Neuron (in vitro differentiated cells): ENCODE measurements around the gene FRMD4B.
A peak's percentile ranks its signal among the peaks of the same experiment; 100 is the strongest.

Experiments used
- H2AFZ ChIP-seq: one replicate; pipeline ENCODE4 v1.6.1; 2013; ENCODE audit warnings: low read depth, mild to moderate bottlenecking, inconsistent platforms, low read length, moderate library complexity
- H3K27me3 ChIP-seq: one replicate; pipeline ENCODE4 v1.6.1; 2013; ENCODE audit warnings: low read length; ENCODE audit not compliant: insufficient read depth
- H3K36me3 ChIP-seq: one replicate; pipeline ENCODE4 v1.6.1; 2013; ENCODE audit warnings: low read length; ENCODE audit not compliant: insufficient read depth
- H3K4me1 ChIP-seq: one replicate; pipeline ENCODE4 v1.6.1; 2013; ENCODE audit warnings: low read length; ENCODE audit not compliant: insufficient read depth
- H3K4me3 ChIP-seq: 2 replicates; pipeline ENCODE4 v1.5.1; 2013; ENCODE audit warnings: mild to moderate bottlenecking, low read length, moderate library complexity
- H3K9me3 ChIP-seq: one replicate; pipeline ENCODE4 v1.6.1; 2013; ENCODE audit warnings: low read length

FRMD4B gene

DNA sequence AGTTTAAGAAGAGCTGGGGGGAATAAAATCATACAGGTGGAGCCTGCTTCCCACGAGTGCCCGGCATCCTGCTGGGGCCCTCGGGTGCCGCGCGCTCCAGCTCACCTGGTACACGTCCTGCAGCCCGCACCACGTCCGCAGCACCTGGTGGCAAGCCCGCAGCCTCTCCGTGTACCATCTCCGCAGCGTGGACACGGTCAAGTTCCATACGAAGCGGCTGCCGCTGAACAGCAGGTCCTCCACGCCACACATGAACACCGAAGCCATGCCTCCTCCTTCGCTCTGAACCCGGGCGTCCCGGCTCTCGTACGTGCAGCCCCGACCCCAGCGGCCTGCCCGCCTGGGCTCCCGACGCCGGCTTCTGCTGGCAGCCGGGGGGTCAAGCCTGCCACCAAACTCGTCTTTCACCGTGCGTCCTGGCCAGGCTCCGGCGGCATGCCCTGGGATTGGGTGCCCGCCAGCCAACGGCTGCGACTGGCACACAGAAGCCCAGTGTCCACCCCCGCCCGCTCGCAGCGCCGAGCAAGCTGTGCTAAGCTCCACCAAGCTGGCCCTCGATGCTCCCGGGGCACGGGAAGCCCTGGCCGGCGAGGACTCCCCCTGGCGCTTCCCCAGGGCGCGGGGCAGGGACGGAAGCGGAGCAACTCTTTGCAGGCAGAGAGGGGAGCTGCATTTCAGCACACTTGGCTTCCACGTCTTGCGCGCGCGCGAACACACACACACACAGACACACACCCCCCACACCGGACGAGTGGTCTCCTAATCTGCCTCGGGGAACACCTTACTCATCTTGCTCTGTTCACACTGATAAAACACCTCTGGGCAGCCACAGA, at the start of gene FRMD4B:
Gene FRMD4B, minus strand, starts transcription at position 366 of the 833 bp plus-strand sequence. Its CDS starts 99 bp downstream, at position 267.
- H3K9me3 ChIP-seq, result no peaks in the 10 kb centered on the region
- peaks cover 34% of the 10 kb centered on the region for H3K27me3 ChIP-seq
- H3K4me1 ChIP-seq, result peaks cover 14% of the 10 kb centered on the region
- peak within 1 kb of the TSS; percentile 16 for H3K4me3 ChIP-seq
- peak within 1 kb of the TSS; percentile 22 for H2AFZ ChIP-seq
- H3K36me3 ChIP-seq, result no peaks in the 10 kb centered on the region

- Histone ChIP-seq H3K27me3 (no peaks in the 10 kb centered on the region), H3K4me3 (no peak overlapping the region), H3K4me1 (peaks cover 14% of the 10 kb centered on the region), H2AFZ (no peak overlapping the region), H3K9me3 (no peaks in the 10 kb centered on the region), H3K36me3 (no peaks in the 10 kb centered on the region)
Measured at GRCh38 chr3:69433969-69434325, 48.1 kb upstream of the FRMD4B start.

DNA sequence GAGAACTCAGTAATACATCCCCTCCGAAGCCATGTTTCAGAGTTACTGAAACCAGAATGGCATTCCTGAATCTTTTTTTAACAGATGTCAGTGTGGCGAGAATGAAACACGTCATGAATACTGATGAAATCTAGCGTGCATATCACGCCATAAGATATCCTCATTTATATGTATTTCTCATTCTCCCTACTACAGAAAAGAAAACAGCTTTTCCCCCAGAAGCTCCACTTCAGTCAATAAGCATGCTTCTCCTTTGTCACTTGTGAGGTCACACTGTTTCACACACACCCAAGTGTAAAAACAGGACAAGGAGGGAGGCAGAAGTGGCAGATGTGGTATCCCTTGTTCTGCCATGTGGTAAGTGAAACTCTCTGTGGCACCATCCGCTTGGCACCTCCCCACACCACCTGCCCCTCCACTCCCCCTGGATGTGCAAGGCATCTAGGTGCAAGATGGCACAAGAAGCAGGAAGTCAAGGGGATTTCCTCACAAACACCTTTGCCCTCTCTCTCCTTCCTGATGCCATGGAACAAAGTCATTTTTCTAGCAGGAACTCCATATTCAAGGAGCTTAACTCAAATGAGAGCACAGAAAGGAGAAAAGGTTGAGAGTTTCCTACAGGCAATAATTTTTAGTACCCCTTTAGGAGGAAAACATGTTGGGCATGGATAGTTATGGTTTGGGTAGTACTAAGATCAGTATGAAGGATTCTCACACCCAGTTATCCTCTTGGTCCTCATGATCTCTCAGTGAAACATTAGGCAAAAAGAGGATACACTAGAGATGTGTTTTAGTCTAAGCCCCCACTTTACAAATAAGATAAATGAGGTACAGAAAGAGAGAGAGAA, 47.5 kb upstream of the FRMD4B start:
- no peak overlapping the region for H2AFZ ChIP-seq
- no peaks in the 10 kb centered on the region for H3K9me3 ChIP-seq
- no peaks in the 10 kb centered on the region for H3K36me3 ChIP-seq
- H3K4me1 ChIP-seq, result peaks cover 14% of the 10 kb centered on the region
- H3K27me3 ChIP-seq, result no peaks in the 10 kb centered on the region
- H3K4me3 ChIP-seq, result no peak overlapping the region

GRCh38 chr3:69428657-69429255, 42.9 kb upstream of the FRMD4B start:
- Histone ChIP-seq H3K9me3 (no peaks in the 10 kb centered on the region), H3K4me1 (peaks cover 12% of the 10 kb centered on the region), H3K4me3 (no peak overlapping the region), H2AFZ (no peak overlapping the region), H3K27me3 (no peaks in the 10 kb centered on the region), H3K36me3 (no peaks in the 10 kb centered on the region)

GRCh38 chr3:69426967-69427304, 41.0 kb upstream of the FRMD4B start:
- no peaks in the 10 kb centered on the region for H3K36me3 ChIP-seq

DNA sequence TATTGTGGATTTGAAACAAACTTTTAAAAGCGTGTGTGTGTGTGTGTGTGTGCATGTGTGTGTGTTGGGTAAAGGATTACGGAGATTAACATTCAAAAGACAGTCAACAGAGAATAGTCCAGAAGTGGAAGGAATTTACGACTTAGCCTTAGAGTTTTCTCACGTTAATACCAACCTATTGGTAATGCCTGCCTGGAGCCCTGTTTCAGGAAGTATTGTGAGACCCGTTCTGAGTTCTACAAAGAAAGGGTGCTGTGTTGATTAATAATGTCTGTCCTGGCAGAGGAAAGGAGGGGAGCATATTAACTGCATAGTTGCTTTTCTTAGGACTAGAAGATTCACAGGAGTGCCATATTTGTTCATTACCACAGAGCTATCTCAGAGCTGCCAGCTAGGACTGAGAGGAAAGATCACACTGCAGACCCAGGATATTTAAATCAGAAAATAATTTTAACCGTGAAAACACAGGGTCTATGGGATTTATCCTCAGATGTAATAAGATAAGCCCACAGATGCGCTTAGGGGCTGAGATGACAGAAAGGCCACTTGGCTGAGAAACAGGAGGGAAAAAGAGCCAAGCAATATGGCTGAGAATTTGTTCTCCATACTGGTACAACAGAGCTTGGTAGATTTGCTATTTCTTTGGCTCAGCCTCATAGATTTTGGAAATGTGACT, 40.5 kb upstream of the FRMD4B start:
- no peak overlapping the region for H3K4me3 ChIP-seq
- no peaks in the 10 kb centered on the region for H3K27me3 ChIP-seq
- H3K9me3 ChIP-seq, result no peaks in the 10 kb centered on the region
- H3K36me3 ChIP-seq, result no peaks in the 10 kb centered on the region
- no peak overlapping the region for H2AFZ ChIP-seq
- no peaks in the 10 kb centered on the region for H3K4me1 ChIP-seq

More at GRCh38 chr3:69426967-69427304, 41.0 kb upstream of the FRMD4B start:
- no peak overlapping the region for H3K4me3 ChIP-seq
- no peak overlapping the region for H2AFZ ChIP-seq
- H3K27me3 ChIP-seq, result no peaks in the 10 kb centered on the region
- H3K9me3 ChIP-seq, result no peaks in the 10 kb centered on the region
- H3K4me1 ChIP-seq, result no peaks in the 10 kb centered on the region

- no peak overlapping the region for H3K4me3 ChIP-seq
- H3K27me3 ChIP-seq, result no peaks in the 10 kb centered on the region
- H3K4me1 ChIP-seq, result no peaks in the 10 kb centered on the region
- H3K9me3 ChIP-seq, result no peaks in the 10 kb centered on the region
- H3K36me3 ChIP-seq, result no peaks in the 10 kb centered on the region
- H2AFZ ChIP-seq, result no peak overlapping the region
Measured at GRCh38 chr3:69425249-69425648, 39.4 kb upstream of the FRMD4B start.

DNA sequence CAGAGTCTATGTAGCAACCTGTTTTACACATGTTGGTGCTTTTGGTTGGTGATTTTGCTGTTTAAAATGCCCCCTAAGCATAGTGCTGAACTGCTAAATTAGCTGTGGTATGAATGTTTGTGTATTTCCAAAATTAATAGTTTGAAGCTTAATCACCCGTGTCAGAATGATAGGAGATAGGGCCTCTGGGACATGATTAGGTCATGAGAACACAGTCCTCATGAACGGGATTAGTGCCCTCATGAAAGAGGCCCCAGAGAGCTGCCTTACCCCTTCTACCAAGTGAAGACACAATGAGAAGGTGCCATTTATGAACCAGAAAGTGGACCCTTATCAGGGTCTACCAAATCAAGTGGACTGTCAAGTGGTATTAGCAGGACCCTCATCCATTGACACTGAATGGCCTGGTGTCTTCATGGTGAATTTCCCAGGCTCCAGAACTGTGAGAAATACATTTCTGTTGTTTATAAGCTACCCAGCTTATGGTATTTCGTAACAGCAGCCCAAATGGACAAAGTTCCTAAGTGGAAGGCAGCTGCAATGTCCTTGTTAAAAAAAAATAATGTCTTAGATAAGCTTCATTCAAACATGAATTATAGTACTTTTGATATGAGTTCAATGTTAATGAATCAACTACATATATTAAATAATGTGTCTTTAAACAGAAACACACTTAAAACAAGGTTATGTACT, 37.7 kb upstream of the FRMD4B start:
- Histone ChIP-seq H3K27me3 (no peaks in the 10 kb centered on the region), H3K4me3 (no peak overlapping the region), H3K9me3 (no peaks in the 10 kb centered on the region), H2AFZ (no peak overlapping the region), H3K4me1 (no peaks in the 10 kb centered on the region), H3K36me3 (no peaks in the 10 kb centered on the region)

DNA sequence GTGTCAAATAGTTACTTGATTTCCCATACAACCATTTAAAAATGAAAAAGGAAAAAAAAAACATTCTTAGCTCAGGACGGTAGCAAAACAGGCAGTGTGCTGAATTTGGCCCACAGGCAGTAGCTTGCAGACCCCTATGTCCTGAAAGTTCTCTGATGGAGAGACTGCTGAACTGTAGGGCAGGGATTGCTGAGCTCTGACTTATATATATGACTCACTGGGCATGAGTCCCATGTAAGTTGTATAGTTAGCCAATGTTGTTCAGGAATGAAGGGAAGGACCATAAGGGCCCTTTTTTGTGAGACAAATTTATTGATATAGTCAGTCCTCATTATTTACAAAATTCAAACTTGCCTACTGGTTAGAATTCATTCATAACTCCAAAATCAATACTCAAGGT, 36.9 kb upstream of the FRMD4B start:
- H3K4me3 ChIP-seq, result no peak overlapping the region

DNA sequence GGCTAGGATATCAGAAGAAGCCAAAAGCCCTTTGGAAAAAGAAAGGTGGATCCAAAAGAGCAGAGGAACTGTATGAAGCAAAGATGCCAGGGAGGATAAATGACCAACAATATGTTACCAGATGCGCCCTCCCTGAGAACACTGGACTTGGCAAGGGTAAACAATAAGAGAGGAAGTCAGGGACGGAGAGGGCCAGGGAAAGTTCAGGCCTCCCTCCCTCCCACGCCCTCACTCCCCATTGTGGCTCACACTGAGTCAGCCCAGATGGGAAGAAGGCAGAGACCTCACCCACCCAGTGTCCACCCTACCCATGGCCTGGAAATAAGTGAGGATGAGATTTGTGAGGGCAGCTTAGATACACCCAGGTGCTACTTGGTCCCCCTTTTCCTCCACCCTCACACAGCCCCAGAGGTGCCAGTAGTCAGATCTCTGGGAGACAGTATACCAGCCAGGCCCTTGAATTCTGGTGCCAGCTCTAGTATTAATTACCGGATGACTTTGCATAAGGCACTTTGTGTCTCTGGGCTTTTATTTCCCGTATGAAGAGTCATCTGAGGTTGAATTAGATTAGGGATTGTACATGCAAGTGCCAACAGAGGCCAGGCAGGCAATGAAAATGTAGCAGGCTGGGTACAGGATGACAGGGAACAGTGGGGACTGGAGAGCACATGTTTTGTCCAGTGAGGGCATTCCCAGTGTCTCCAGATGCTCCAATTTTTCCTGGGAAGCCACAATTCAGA, 35.1 kb upstream of the FRMD4B start:
- H2AFZ ChIP-seq, result no peak overlapping the region
- H3K4me1 ChIP-seq, result no peaks in the 10 kb centered on the region
- H3K27me3 ChIP-seq, result no peaks in the 10 kb centered on the region
- H3K9me3 ChIP-seq, result no peaks in the 10 kb centered on the region
- H3K36me3 ChIP-seq, result no peaks in the 10 kb centered on the region
- no peak overlapping the region for H3K4me3 ChIP-seq

More for the DNA sequence above, 36.9 kb upstream of the FRMD4B start:
- Histone ChIP-seq H3K9me3 (no peaks in the 10 kb centered on the region), H2AFZ (no peak overlapping the region), H3K27me3 (no peaks in the 10 kb centered on the region), H3K4me1 (no peaks in the 10 kb centered on the region), H3K36me3 (no peaks in the 10 kb centered on the region)

- H3K27me3 ChIP-seq, result no peaks in the 10 kb centered on the region
- no peaks in the 10 kb centered on the region for H3K4me1 ChIP-seq
- H3K9me3 ChIP-seq, result no peaks in the 10 kb centered on the region
- H3K36me3 ChIP-seq, result no peaks in the 10 kb centered on the region
- no peak overlapping the region for H2AFZ ChIP-seq
- no peak overlapping the region for H3K4me3 ChIP-seq
Measured at GRCh38 chr3:69419276-69419675, 33.4 kb upstream of the FRMD4B start.

DNA sequence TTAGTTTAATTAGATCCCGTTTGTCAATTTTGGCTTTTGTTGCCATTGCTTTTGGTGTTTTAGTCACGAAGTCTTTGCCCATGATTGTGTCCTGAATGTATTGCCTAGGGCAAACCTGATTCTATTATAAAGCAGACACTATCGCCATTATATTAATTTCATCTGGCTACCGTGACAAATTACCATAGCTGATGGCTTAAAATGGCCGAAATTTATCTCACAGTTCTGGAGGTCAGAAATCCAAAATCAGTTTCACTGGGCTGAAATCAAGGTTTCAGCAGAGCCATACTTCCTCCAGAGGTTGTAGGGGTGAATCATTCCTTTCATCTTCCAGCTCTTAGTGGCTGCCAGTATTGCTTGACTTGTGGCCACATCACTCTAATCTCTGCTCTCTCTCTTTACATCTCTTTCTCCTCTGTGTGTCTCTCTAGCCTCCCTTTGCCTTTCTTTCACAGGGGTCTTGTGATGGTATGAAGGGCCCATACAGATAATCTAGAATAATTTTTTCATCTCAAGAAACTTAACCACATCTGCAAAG, 31.7 kb upstream of the FRMD4B start:
- Histone ChIP-seq H3K9me3 (no peaks in the 10 kb centered on the region), H3K36me3 (no peaks in the 10 kb centered on the region), H2AFZ (no peak overlapping the region), H3K4me1 (no peaks in the 10 kb centered on the region), H3K4me3 (no peak overlapping the region), H3K27me3 (no peaks in the 10 kb centered on the region)
